Measurements from ENCODE around the gene ZFYVE9. TPM values are rescaled to one million over a fixed set of nuclear protein-coding genes. Genes with fewer than 3 reads are reported as not detected.
"Not testable (repeated sequence)": the region's sequence is repeated elsewhere in the genome, so short reads cannot be mapped to it uniquely, and the experiment has no call there.

The ZFYVE9 gene
- 10 to 100 TPM; 17.4 to 23.0 (median 21.3) TPM for polyA plus RNA-seq (ENCODE audit: insufficient read length in 10 of 10)
- long read RNA-seq, donor 1 = 0 reads
- long read RNA-seq, donor 2, full-length matches to known transcripts = 1 of 6 reads
- long read RNA-seq, donor 2, partial matches to known transcripts = 5 of 6 reads
- long read RNA-seq, donor 2, other reads (novel, unspliced or antisense) = 0 of 6 reads
- long read RNA-seq, donor 3 = 0 reads
- long read RNA-seq, donor 4 = 0 reads
- long read RNA-seq, donor 5, partial matches to known transcripts = 12 of 12 reads
- long read RNA-seq, donor 5, other reads (novel, unspliced or antisense) = 0 of 12 reads
- long read RNA-seq, donor 6, partial matches to known transcripts = 6 of 6 reads
- long read RNA-seq, donor 6, other reads (novel, unspliced or antisense) = 0 of 6 reads
- long read RNA-seq, donor 7, full-length matches to known transcripts = 2 of 2 reads
- long read RNA-seq, donor 7, partial matches to known transcripts = 0 of 2 reads
- long read RNA-seq, donor 7, other reads (novel, unspliced or antisense) = 0 of 2 reads
- long read RNA-seq, donor 8, full-length matches to known transcripts = 1 of 1 reads
- long read RNA-seq, donor 8, partial matches to known transcripts = 0 of 1 reads
- long read RNA-seq, donor 8, other reads (novel, unspliced or antisense) = 0 of 1 reads
- long read RNA-seq, donor 9, full-length matches to known transcripts = 1 of 1 reads
- long read RNA-seq, donor 9, partial matches to known transcripts = 0 of 1 reads
- long read RNA-seq, donor 9, other reads (novel, unspliced or antisense) = 0 of 1 reads

GRCh38 chr1:52141513-52142219 is at the start of gene ZFYVE9:
TSS of gene ZFYVE9 (plus strand) at chr1:52142089. CDS start at chr1:52233207, 91,118 bp downstream.
- DNase-seq = peak; percentile 79 to 92 (median 86)

GRCh38 chr1:52094300-52094699 is 47.6 kb upstream of the ZFYVE9 start:
- DNase-seq = not testable (repeated sequence)

GRCh38 chr1:52096216-52096615 is 45.7 kb upstream of the ZFYVE9 start:
- DNase-seq = no peak

GRCh38 chr1:52098139-52098871 is 43.6 kb upstream of the ZFYVE9 start:
- DNase-seq = no peak

- DNase-seq = no peak
Observed at GRCh38 chr1:52102336-52103013, 39.4 kb upstream of the ZFYVE9 start.

GRCh38 chr1:52111492-52111891 is 30.4 kb upstream of the ZFYVE9 start:
- no peak for DNase-seq

GRCh38 chr1:52112489-52112888 is 29.4 kb upstream of the ZFYVE9 start:
- DNase-seq = no peak

- DNase-seq = no peak
Observed at GRCh38 chr1:52119301-52120079, 22.4 kb upstream of the ZFYVE9 start.

GRCh38 chr1:52122384-52122783 is 19.5 kb upstream of the ZFYVE9 start:
- DNase-seq = no peak

GRCh38 chr1:52123622-52124021 is 18.3 kb upstream of the ZFYVE9 start:
- DNase-seq = no peak

- DNase-seq = no peak
Observed at GRCh38 chr1:52125736-52126359, 16.0 kb upstream of the ZFYVE9 start.

- peak; percentile 36 to 65 (median 38) for DNase-seq
Observed at GRCh38 chr1:52127181-52128180, 14.4 kb upstream of the ZFYVE9 start.

- DNase-seq = peak in 1 of 3 donors; percentile 38
Observed at GRCh38 chr1:52139817-52140540, 1.9 kb upstream of the ZFYVE9 start.

GRCh38 chr1:52140633-52141512 is 1.0 kb upstream of the ZFYVE9 start:
- peak in 1 of 3 donors; percentile 28 for DNase-seq

GRCh38 chr1:52142220-52143183 is 613 bp downstream of the ZFYVE9 start:
- DNase-seq = peak; percentile 39 to 91 (median 69)
